H1 (cell line): ENCODE data around the gene SPINDOC. TPM values are rescaled to one million over a fixed set of nuclear protein-coding genes. Genes with fewer than 3 reads are reported as not detected.

Experiments
- CTCF ChIA-PET: fragments of 300-600 bp; sonication (Branson Sonifier 250); formaldehyde crosslinking; loops from one replicate; lab custom pipeline; 2021; ENCODE audit not compliant: partially characterized antibody; lab: Charles Lee
- POLR2A ChIA-PET: fragments of 300-600 bp; sonication (Branson Sonifier 250); formaldehyde crosslinking; loops from one replicate; lab custom pipeline; 2021; ENCODE audit warnings: inconsistent platforms; ENCODE audit not compliant: partially characterized antibody; lab: Charles Lee
- DNase-seq, 2 experiments: peaks; one replicate each; pipeline versions ENCODE4 v3.0.0 to v3.0.0-alpha.2; 2010 to 2022; ENCODE audit warnings: low spot score in 2 of 2, low read depth in 1 of 2, mixed read lengths in 1 of 2
- FAIRE-seq: peaks from 2 replicates; lab custom pipeline; 2011; peaks lifted over from hg19 to GRCh38; lab: Jason Lieb, UNC
- H2AFZ ChIP-seq: 2 replicates; pipeline ENCODE4 v1.8.1; 2012; ENCODE audit warnings: low read length, inconsistent platforms
- H2AK5ac ChIP-seq: 2 replicates; pipeline ENCODE4 v1.6.1; 2013; ENCODE audit warnings: low read depth, low read length
- H2BK120ac ChIP-seq: replicated peaks from 2 replicates; pipeline ENCODE3; 2013; ENCODE audit warnings: low read depth, low read length, inconsistent platforms
- H2BK12ac ChIP-seq: 2 replicates; pipeline ENCODE4 v1.6.1; 2013; ENCODE audit warnings: low read depth, low read length
- H2BK15ac ChIP-seq: 2 replicates; pipeline ENCODE4 v1.6.1; 2013; ENCODE audit warnings: low read length
- H2BK20ac ChIP-seq: 2 replicates; pipeline ENCODE4 v1.6.1; 2013; ENCODE audit warnings: low read length
- H2BK5ac ChIP-seq: 2 replicates; pipeline ENCODE4 v1.6.1; 2013; ENCODE audit warnings: low read depth, low read length
- H3K14ac ChIP-seq: 2 replicates; pipeline ENCODE4 v1.6.1; 2013; ENCODE audit warnings: inconsistent platforms; ENCODE audit not compliant: insufficient read length
- H3K18ac ChIP-seq: 2 replicates; pipeline ENCODE4 v1.6.1; 2013; ENCODE audit warnings: low read length; ENCODE audit errors: extremely low read depth
- H3K23ac ChIP-seq: 2 replicates; pipeline ENCODE4 v1.6.1; 2013; ENCODE audit warnings: inconsistent platforms; ENCODE audit not compliant: insufficient read length
- H3K23me2 ChIP-seq: 2 replicates; pipeline ENCODE4 v1.6.1; 2013; ENCODE audit warnings: low read depth, low read length
- H3K27ac ChIP-seq: 2 replicates; pipeline ENCODE4 v1.6.1; 2011; ENCODE audit warnings: low read depth, low read length, inconsistent platforms
- H3K27me3 ChIP-seq, 4 experiments: replicated peaks in 1 of 4; 1 replicate in 1 of 4; 2 replicates in 3 of 4; pipeline versions ENCODE4 v1.6.1 to v1.8.1; 2011 to 2013; ENCODE audit warnings: low read length in 3 of 4, mild to moderate bottlenecking in 3 of 4, inconsistent platforms in 2 of 4, mixed read lengths in 2 of 4, moderate library complexity in 1 of 4; ENCODE audit not compliant: control insufficient read depth in 3 of 4, insufficient read depth in 3 of 4; ENCODE audit errors: extremely low read depth in 1 of 4
- H3K36me3 ChIP-seq, 4 experiments: 2 replicates each; pipeline versions ENCODE4 v1.6.1 to v1.8.1; 2011 to 2013; ENCODE audit warnings: mild to moderate bottlenecking in 4 of 4, low read length in 3 of 4, moderate library complexity in 2 of 4, control low read depth in 1 of 4, inconsistent platforms in 1 of 4; ENCODE audit not compliant: insufficient read depth in 4 of 4, control insufficient read depth in 2 of 4
- H3K4ac ChIP-seq: replicated peaks from 2 replicates; pipeline ENCODE3; 2013; ENCODE audit warnings: low read length, low read depth, mixed read lengths, inconsistent platforms; ENCODE audit not compliant: insufficient read length
- H3K4me1 ChIP-seq, 4 experiments: replicated peaks in 1 of 4; 1 replicate in 1 of 4; 2 replicates in 3 of 4; pipeline versions ENCODE4 v1.6.1 to v1.8.1; 2011 to 2013; ENCODE audit warnings: low read length in 3 of 4, inconsistent platforms in 2 of 4, mixed read lengths in 1 of 4; ENCODE audit not compliant: insufficient read depth in 4 of 4, control insufficient read depth in 3 of 4
- H3K4me2 ChIP-seq, 2 experiments: 2 replicates each; pipeline versions ENCODE4 v1.6.1 to v1.8.1; 2011 to 2013; ENCODE audit warnings: low read depth in 2 of 2, low read length in 2 of 2, control low read depth in 1 of 2, inconsistent platforms in 1 of 2, mild to moderate bottlenecking in 1 of 2; ENCODE audit not compliant: insufficient read depth in 1 of 2
- H3K4me3 ChIP-seq, 4 experiments: fragments of 200-600, 300-600 bp in 1 of 4; sonication (generic), shearing (Covaris generic), sonication (Bioruptor Twin) in 1 of 4; 2 replicates each; pipeline versions ENCODE4 v1.5.1 to v1.8.1; 2011 to 2016; ENCODE audit warnings: low read length in 4 of 4, low read depth in 3 of 4, control low read depth in 2 of 4, inconsistent platforms in 2 of 4, mild to moderate bottlenecking in 2 of 4, mixed read lengths in 1 of 4, moderate library complexity in 1 of 4; ENCODE audit not compliant: insufficient read depth in 2 of 4; ENCODE audit errors: extremely low read depth in 1 of 4
- H3K56ac ChIP-seq: replicated peaks from 2 replicates; pipeline ENCODE3; 2013; ENCODE audit warnings: low read depth, mild to moderate bottlenecking, mixed read lengths, low read length, inconsistent platforms; ENCODE audit not compliant: insufficient read length
- H3K79me1 ChIP-seq: 2 replicates; pipeline ENCODE4 v1.6.1; 2013; ENCODE audit warnings: low read depth, low read length, control low read depth
- H3K79me2 ChIP-seq, 2 experiments: 2 replicates each; pipeline versions ENCODE4 v1.6.1 to v1.8.1; 2012 to 2013; ENCODE audit warnings: low read length in 2 of 2, mild to moderate bottlenecking in 2 of 2, inconsistent platforms in 1 of 2; ENCODE audit not compliant: insufficient read depth in 2 of 2, control insufficient read depth in 1 of 2
- H3K9ac ChIP-seq, 4 experiments: replicated peaks in 1 of 4; 1 replicate in 1 of 4; 2 replicates in 3 of 4; pipeline versions ENCODE4 v1.6.1 to v1.8.1; 2011 to 2013; ENCODE audit warnings: low read depth in 3 of 4, low read length in 3 of 4, control low read depth in 2 of 4, mild to moderate bottlenecking in 2 of 4, moderate library complexity in 2 of 4, inconsistent platforms in 1 of 4; ENCODE audit errors: extremely low read depth in 1 of 4
- H3K9me3 ChIP-seq, 2 experiments: 2 replicates each; pipeline versions ENCODE4 v1.6.1 to v1.8.1; 2012 to 2013; ENCODE audit warnings: mild to moderate bottlenecking in 2 of 2, moderate library complexity in 2 of 2, control low read depth in 1 of 2, inconsistent platforms in 1 of 2, low read depth in 1 of 2, low read length in 1 of 2, mixed read lengths in 1 of 2; ENCODE audit not compliant: insufficient read depth in 2 of 2
- H4K20me1 ChIP-seq, 2 experiments: replicated peaks in 1 of 2; 2 replicates each; pipeline versions ENCODE3 to v1.8.1; 2011 to 2013; ENCODE audit warnings: inconsistent platforms in 2 of 2, low read length in 2 of 2, mild to moderate bottlenecking in 1 of 2; ENCODE audit not compliant: insufficient read depth in 2 of 2, control insufficient read depth in 1 of 2
- H4K5ac ChIP-seq: 2 replicates; pipeline ENCODE4 v1.6.1; 2013; ENCODE audit warnings: low read length, low read depth, mixed read lengths, inconsistent platforms; ENCODE audit not compliant: insufficient read length
- H4K8ac ChIP-seq: 2 replicates; pipeline ENCODE4 v1.8.0; 2013; ENCODE audit warnings: mild to moderate bottlenecking, moderate library complexity, low read length, inconsistent platforms; ENCODE audit not compliant: insufficient read depth; ENCODE audit errors: extremely low read depth
- H4K91ac ChIP-seq: replicated peaks from 2 replicates; pipeline ENCODE3; 2013; ENCODE audit warnings: low read length, mixed read lengths, inconsistent platforms; ENCODE audit not compliant: insufficient read length
- ATF3 ChIP-seq: IDR thresholded peaks from 2 replicates; pipeline ENCODE4 v1.6.1; 2011; ENCODE audit warnings: low read depth, mild to moderate bottlenecking, low read length; ENCODE audit not compliant: insufficient read depth
- FOSL1 ChIP-seq: IDR thresholded peaks from 2 replicates; pipeline ENCODE4 v1.6.1; 2011; ENCODE audit warnings: mild to moderate bottlenecking, low read depth, low read length, moderate library complexity; ENCODE audit not compliant: insufficient read depth
- HDAC2 ChIP-seq, 2 experiments: fragments of 300-600 bp in 1 of 2; sonication (generic) in 1 of 2; IDR thresholded peaks; 2 replicates each; pipeline ENCODE4 v1.6.1; 2011 to 2012; ENCODE audit warnings: low read depth in 2 of 2, low read length in 2 of 2, mild to moderate bottlenecking in 2 of 2, moderate library complexity in 2 of 2, borderline replicate concordance in 1 of 2, inconsistent platforms in 1 of 2
- KDM4A ChIP-seq: IDR thresholded peaks from one replicate; pipeline ENCODE4 v1.7.1; 2012; ENCODE audit warnings: low read depth, mild to moderate bottlenecking, moderate library complexity, low read length, inconsistent platforms; ENCODE audit not compliant: severe bottlenecking
- MAX ChIP-seq: IDR thresholded peaks from 2 replicates; pipeline ENCODE4 v1.6.1; 2012; ENCODE audit warnings: inconsistent platforms
- RNF2 ChIP-seq: fragments of 200-900, 300-1000 bp; sonication (generic); IDR thresholded peaks from 2 replicates; pipeline ENCODE4 v1.7.1; 2016; ENCODE audit warnings: borderline replicate concordance, low read depth, mild to moderate bottlenecking, antibody characterized with exemption, low read length; ENCODE audit not compliant: poor library complexity, severe bottlenecking; ENCODE audit errors: missing control alignments
- SIX5 ChIP-seq: IDR thresholded peaks from 2 replicates; pipeline ENCODE4 v1.6.1; 2011; ENCODE audit warnings: mild to moderate bottlenecking, low read depth, low read length
- SRF ChIP-seq: IDR thresholded peaks from 2 replicates; pipeline ENCODE4 v1.6.1; 2011; ENCODE audit warnings: mild to moderate bottlenecking, low read depth, low read length, moderate library complexity
- YY1 ChIP-seq: IDR thresholded peaks from 2 replicates; pipeline ENCODE4 v1.6.1; 2011; ENCODE audit warnings: low read depth, mild to moderate bottlenecking, low read length
- WGBS, 2 experiments: shearing (Covaris generic) in 1 of 2; methylation state at CpG; one replicate each; pipeline versions ENCODE4 v1.1.6 to v1.1.7; 2013 to 2015; ENCODE audit warnings: low lambda C conversion rate in 2 of 2, mixed read lengths in 2 of 2, inconsistent platforms in 1 of 2, low coverage in 1 of 2, missing lambda C conversion rate in 1 of 2; ENCODE audit not compliant: insufficient replicate concordance in 2 of 2, insufficient coverage in 1 of 2, insufficient read length in 1 of 2; ENCODE audit errors: extremely low coverage in 1 of 2, missing lambda C conversion rate in 1 of 2; 5-methylcytosine and 5-hydroxymethylcytosine counted together
- polyA plus RNA-seq, 7 experiments: library from polyadenylated mRNA; depleted of rRNA in 3 of 7; stranded (reverse) in 5 of 7; unstranded in 2 of 7; fragments of >200 nt in 5 of 7; fragments of 200-250 nt in 2 of 7; gene quantifications; 1 replicate in 5 of 7; 2 replicates in 1 of 7; 4 replicates in 1 of 7; pipeline versions ENCODE4 v1.2.1 to v1.2.3, GENCODE V29; 2011 to 2013; ENCODE audit warnings: missing spikeins in 2 of 7, mixed read lengths in 2 of 7
- total RNA-seq: library from RNA; stranded (reverse); fragmentation: NEBNext Ultra II Directional; extraction: Animal tissue kit (Norgen Biotek cat#: 25700); gene quantifications from 2 replicates; pipeline ENCODE4 v1.2.1, GENCODE V29; 2021

Gene SPINDOC
- total and polyA plus RNA-seq, 2 of the 8 experiments (the other 6 are each of a cell fraction or from before 2014, with no cell fraction given) = 78.7 to 99.7 TPM

- FAIRE-seq = no peak
- 95% methylated on average over 3 of the region's 3 CpGs; no CpG with 5 or more reads in 1 of the 2 experiments for WGBS, 2 experiments
- H2BK20ac ChIP-seq = no peak overlapping the region
- POLR2A ChIA-PET = interaction anchor here (1.3 to 4.2 kb wide), 3 partner anchors 9 to 44 kb away, joined by 3 to 30 read pairs (median 12); partner anchors contain the start of gene ZFTA
- H2BK5ac ChIP-seq = no peak overlapping the region
- 0 out of 7 replicates have a peak overlapping the region, but pooled peaks of 1 of the 4 experiments have one; percentile 14 for H3K9ac ChIP-seq
- CTCF ChIA-PET = interaction anchor here (0.9 to 1.7 kb wide), 5 partner anchors 18 to 110 kb away, joined by 3 to 5 read pairs (median 4); partner anchors contain the start of gene ZFTA
- H3K23ac ChIP-seq = no peak overlapping the region
- H4K8ac ChIP-seq = no peak overlapping the region
- peaks cover 19% of the 10 kb centered on the region for H3K79me1 ChIP-seq
- no peak for DNase-seq
- H3K36me3 ChIP-seq = peaks cover 5 to 9% (median 7%) of the 10 kb centered on the region in 4 experiments; a peak in 7 of 8 replicates
- no peak overlapping the region; the same call in 1 of the 2 replicates for H3K18ac ChIP-seq
- H3K4me1 ChIP-seq = peaks cover 4 to 20% (median 12%) of the 10 kb centered on the region in 4 experiments; a peak in 6 of 7 replicates
- no peak overlapping the region for H2BK120ac ChIP-seq
- H2AK5ac ChIP-seq = no peak overlapping the region
- no peak overlapping the region for H2BK12ac ChIP-seq
- no peaks in the 10 kb centered on the region for H3K9me3 ChIP-seq
- peaks cover 12 to 20% of the 10 kb centered on the region in 2 experiments for H4K20me1 ChIP-seq
- no peak overlapping the region for H2AFZ ChIP-seq
- H3K4me3 ChIP-seq = peak overlapping the region in 1 of 4 experiments; percentile 91; a peak in 2 of 8 replicates
- peak overlapping the region; percentile 46; the same call in 1 of the 2 replicates for H2BK15ac ChIP-seq
- H3K4ac ChIP-seq = no peak overlapping the region
- H3K4me2 ChIP-seq = peak overlapping the region; percentile 11 to 79; a peak in 2 of 4 replicates
- no peak overlapping the region for H3K27ac ChIP-seq
- no peak overlapping the region for H3K56ac ChIP-seq
- peaks cover 13% of the 10 kb centered on the region; the same call in 1 of the 2 replicates for H3K23me2 ChIP-seq
- no peak overlapping the region for H4K5ac ChIP-seq
- no peak overlapping the region for H4K91ac ChIP-seq
- H3K79me2 ChIP-seq = peaks cover 16 to 30% of the 10 kb centered on the region in 2 experiments
- no peaks in the 10 kb centered on the region; a peak in 1 of 7 replicates for H3K27me3 ChIP-seq
- no peak overlapping the region for H3K14ac ChIP-seq
- TF ChIP-seq HDAC2 (IDR thresholded peaks at IDR 0.05; ENCODE audit: borderline replicate concordance in 1 of 2, low read depth in 2 of 2, low read length in 2 of 2) (no peak), KDM4A (no peak), ATF3 (no peak), SRF (no peak), MAX (no peak), RNF2 (no peak), FOSL1 (no peak), SIX5 (no peak), YY1 (no peak)
These were observed 1.7 kb upstream of the SPINDOC start for GRCh38 chr11:63811522-63811921.
